H1 (cell line): Measurements from ENCODE around the gene NECAB3. TPM values are rescaled to one million over a fixed set of nuclear protein-coding genes. Genes with fewer than 3 reads are reported as not detected.

ENCODE experiments used
- BACH1 ChIP-seq: IDR thresholded peaks from 2 replicates; pipeline ENCODE4 v1.6.1; 2012; ENCODE audit warnings: low read length, improper control_type of control experiment
- SUZ12 ChIP-seq: fragments of 200-600 bp; sonication (generic); IDR thresholded peaks from 2 replicates; pipeline ENCODE4 v1.6.1; 2012; ENCODE audit warnings: mild to moderate bottlenecking, inconsistent platforms, low read length, moderate library complexity, mixed read lengths
- polyA plus RNA-seq, 7 experiments: library from polyadenylated mRNA; depleted of rRNA in 3 of 7; stranded (reverse) in 5 of 7; unstranded in 2 of 7; fragments of >200 nt in 5 of 7; fragments of 200-250 nt in 2 of 7; gene quantifications; 1 replicate in 5 of 7; 2 replicates in 1 of 7; 4 replicates in 1 of 7; pipeline versions ENCODE4 v1.2.1 to v1.2.3, GENCODE V29; 2011 to 2013; ENCODE audit warnings: missing spikeins in 2 of 7, mixed read lengths in 2 of 7
- total RNA-seq: library from RNA; stranded (reverse); fragmentation: NEBNext Ultra II Directional; extraction: Animal tissue kit (Norgen Biotek cat#: 25700); gene quantifications from 2 replicates; pipeline ENCODE4 v1.2.1, GENCODE V29; 2021

Gene NECAB3
- total and polyA plus RNA-seq, 2 of the 8 experiments (the other 6 are each of a cell fraction or from before 2014, with no cell fraction given), result 20.5 to 46.2 TPM

GRCh38 chr20:33673114-33673409 lies 1.2 kb downstream of the NECAB3 start (continued):
- TF ChIP-seq BACH1 (no peak), SUZ12 (no peak)
